ENCODE data around the gene ELFN2. TPM values are rescaled to one million over a fixed set of nuclear protein-coding genes. Genes with fewer than 3 reads are reported as not detected.

ELFN2 gene
- total and polyA plus RNA-seq, 2 of the 13 experiments (the other 11 are each of a cell fraction or from before 2014, with no cell fraction given): 0.01 TPM; not detected in 1

DNA sequence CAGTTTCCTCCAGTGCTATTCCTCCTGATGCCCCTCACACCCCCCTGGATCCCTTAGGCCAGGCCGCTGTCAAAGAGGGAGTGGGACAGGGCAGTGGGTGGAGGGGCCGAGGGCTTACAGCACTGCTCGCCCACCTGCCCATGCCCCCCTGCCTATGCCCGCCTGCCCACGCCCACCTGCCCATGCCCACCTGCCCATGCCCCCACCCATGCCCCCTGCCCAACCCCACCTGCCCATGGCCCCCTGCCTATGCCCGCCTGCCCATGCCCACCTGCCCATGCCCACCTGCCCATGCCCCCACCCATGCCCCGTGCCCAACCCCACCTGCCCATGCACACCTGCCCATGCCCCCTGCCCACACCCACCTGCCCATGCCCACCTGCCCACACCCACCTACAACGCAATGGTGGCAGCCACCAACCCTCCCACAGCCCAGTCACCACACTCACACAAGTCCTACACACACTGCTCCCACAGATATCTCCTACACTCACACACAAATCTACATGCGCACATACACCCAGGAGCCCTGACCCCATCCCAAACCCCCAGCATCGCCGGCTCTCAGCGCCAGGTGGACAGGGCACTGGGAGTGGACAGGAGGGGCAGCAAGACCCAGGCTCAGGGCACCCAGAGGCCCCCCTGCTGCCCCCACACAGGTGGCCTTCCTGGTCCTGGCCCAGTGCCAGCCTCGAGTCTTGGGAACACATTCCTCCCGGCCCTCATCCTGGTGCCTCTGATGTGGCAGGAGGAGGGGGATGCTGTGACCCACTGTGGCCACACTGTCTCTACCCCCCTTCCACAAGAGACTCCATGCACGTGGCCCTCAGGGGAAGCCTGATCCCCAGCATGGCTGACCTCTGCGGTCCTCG is 83.2 kb downstream of the ELFN2 start:
- FAIRE-seq (no peak), ATAC-seq (no peak), DNase-seq (ENCODE audit: low spot score) (no peak)
- no TSS peak for BruUV-seq (replicated peaks)
- ChIA-PET POLR2A (no interaction called here), CTCF (ENCODE audit: low intra/inter-chr PET ratio, low total read pairs) (no interaction called here)
- in situ Hi-C loops (cut with HindIII; ENCODE audit: extremely low pct_ligation_motif_present, low pct_unique_long_range_greater_than_20kb): loop anchor here (5.0 kb wide), 1 partner anchor 33 kb away; no protein-coding TSS in a partner anchor
- H3K9ac ChIP-seq (ENCODE audit: insufficient read depth, low read depth, low read length): no peak overlapping the region
- H4K20me1 ChIP-seq (ENCODE audit: insufficient read depth, low read length): no peaks in the 10 kb centered on the region
- no peak overlapping the region for H3K4me2 ChIP-seq (ENCODE audit: low read depth, low read length)
- no peaks in the 10 kb centered on the region for H3K36me3 ChIP-seq (replicated peaks in 1 of 2; ENCODE audit: control insufficient read depth in 1 of 2, insufficient read depth in 2 of 2, low read length in 2 of 2)
- no peak overlapping the region for H3K4me3 ChIP-seq (replicated peaks in 1 of 3; ENCODE audit: insufficient read depth in 1 of 3, low read depth in 2 of 3, low read length in 3 of 3)
- no peaks in the 10 kb centered on the region for H3K79me2 ChIP-seq (ENCODE audit: insufficient read depth, low read length)
- no peak for TF ChIP-seq ZNF879 (CRISPR knock-in tag; IDR thresholded peaks at IDR 0.05)
- TF ChIP-seq XRCC5 (optimal IDR thresholded peaks at IDR 0.05; ENCODE audit: low read length): no peak
- intact Hi-C loops (cut with micrococcal nuclease; ENCODE audit: unreplicated experiment): no loop called here
- H3K9me3 ChIP-seq (ENCODE audit: low read length): no peaks in the 10 kb centered on the region
- H3K27me3 ChIP-seq (ENCODE audit: control insufficient read depth in 1 of 2, insufficient read depth in 2 of 2, low read length in 2 of 2): peaks cover 0 to 28% of the 10 kb centered on the region in 2 experiments; a peak in 3 of 5 replicates
- H3K4me1 ChIP-seq (ENCODE audit: insufficient read depth, low read length): no peaks in the 10 kb centered on the region
- H3K27ac ChIP-seq (ENCODE audit: extremely low read length, insufficient read depth, low read length): no peak overlapping the region
- H2AFZ ChIP-seq (ENCODE audit: low read length): no peak overlapping the region
- 30% methylated on average over 12 of the region's 17 CpGs for WGBS (ENCODE audit: low lambda C conversion rate)

DNA sequence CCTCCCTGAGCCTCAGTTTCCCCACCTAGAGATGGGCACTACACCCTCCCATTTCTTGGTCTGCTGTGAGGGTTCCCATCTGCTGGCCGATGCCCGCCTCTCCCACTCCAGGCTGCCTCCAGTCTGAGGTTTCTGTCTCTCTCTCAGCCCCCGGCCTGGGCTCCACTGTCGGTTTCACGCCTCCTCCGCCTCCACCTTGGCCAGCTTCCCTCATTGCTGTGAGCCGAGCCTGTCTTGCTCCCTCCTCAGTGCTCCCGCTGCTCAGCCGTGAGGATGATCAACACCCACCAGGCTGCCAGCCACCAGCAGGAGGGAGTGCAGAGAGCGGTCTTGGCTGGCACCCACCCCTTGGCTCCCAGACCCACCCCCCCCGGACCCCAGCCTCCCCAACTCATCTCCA is 83.9 kb downstream of the ELFN2 start:
- Histone ChIP-seq H3K4me3 (replicated peaks in 1 of 3; ENCODE audit: insufficient read depth in 1 of 3, low read depth in 2 of 3, low read length in 3 of 3) (no peak overlapping the region), H3K4me2 (ENCODE audit: low read depth, low read length) (no peak overlapping the region), H4K20me1 (ENCODE audit: insufficient read depth, low read length) (no peaks in the 10 kb centered on the region), H3K27ac (ENCODE audit: extremely low read length, insufficient read depth, low read length) (no peak overlapping the region), H3K27me3 (ENCODE audit: control insufficient read depth in 1 of 2, insufficient read depth in 2 of 2, low read length in 2 of 2) (peaks cover 0 to 29% of the 10 kb centered on the region in 2 experiments; a peak in 3 of 5 replicates), H2AFZ (ENCODE audit: low read length) (no peak overlapping the region), H3K36me3 (replicated peaks in 1 of 2; ENCODE audit: control insufficient read depth in 1 of 2, insufficient read depth in 2 of 2, low read length in 2 of 2) (no peaks in the 10 kb centered on the region), H3K79me2 (ENCODE audit: insufficient read depth, low read length) (no peaks in the 10 kb centered on the region), H3K9me3 (ENCODE audit: low read length) (no peaks in the 10 kb centered on the region), H3K9ac (ENCODE audit: insufficient read depth, low read depth, low read length) (no peak overlapping the region), H3K4me1 (ENCODE audit: insufficient read depth, low read length) (no peaks in the 10 kb centered on the region)
- ChIA-PET POLR2A (no interaction called here), CTCF (ENCODE audit: low intra/inter-chr PET ratio, low total read pairs) (no interaction called here)
- DNase-seq (ENCODE audit: low spot score): no peak
- BruUV-seq (replicated peaks): no TSS peak
- in situ Hi-C loops (cut with HindIII; ENCODE audit: extremely low pct_ligation_motif_present, low pct_unique_long_range_greater_than_20kb): loop anchor here (5.0 kb wide), 1 partner anchor 34 kb away; no protein-coding TSS in a partner anchor
- intact Hi-C loops (cut with micrococcal nuclease; ENCODE audit: unreplicated experiment): no loop called here
- 54% methylated on average over 11 of the region's 11 CpGs for WGBS (ENCODE audit: low lambda C conversion rate)
- no peak for ATAC-seq
- no peak for FAIRE-seq
- TF ChIP-seq ZNF446 (CRISPR knock-in tag; IDR thresholded peaks at IDR 0.05) (no peak), SIX4 (CRISPR knock-in tag; IDR thresholded peaks at IDR 0.05) (no peak), ARHGAP35 (CRISPR knock-in tag; IDR thresholded peaks at IDR 0.05; ENCODE audit: borderline replicate concordance) (no peak), SP1 (IDR thresholded peaks at IDR 0.05) (no peak), SP1 (CRISPR knock-in tag; IDR thresholded peaks at IDR 0.05) (no peak), ZNF607 (CRISPR knock-in tag; IDR thresholded peaks at IDR 0.05; ENCODE audit: borderline replicate concordance) (no peak), ZNF850 (CRISPR knock-in tag; conservative IDR thresholded peaks at IDR 0.05) (no peak), ZBTB8A (CRISPR knock-in tag; IDR thresholded peaks at IDR 0.05; ENCODE audit: borderline replicate concordance, low read depth) (no peak), ZNF530 (CRISPR knock-in tag; IDR thresholded peaks at IDR 0.05; ENCODE audit: low read depth) (no peak), GABPB1 (CRISPR knock-in tag; IDR thresholded peaks at IDR 0.05) (no peak), ZNF256 (CRISPR knock-in tag; conservative IDR thresholded peaks at IDR 0.05) (no peak), ZNF746 (CRISPR knock-in tag; IDR thresholded peaks at IDR 0.05) (no peak), TAF1 (CRISPR knock-in tag; IDR thresholded peaks at IDR 0.05) (no peak)
- TF ChIP-seq, protein P1, sequence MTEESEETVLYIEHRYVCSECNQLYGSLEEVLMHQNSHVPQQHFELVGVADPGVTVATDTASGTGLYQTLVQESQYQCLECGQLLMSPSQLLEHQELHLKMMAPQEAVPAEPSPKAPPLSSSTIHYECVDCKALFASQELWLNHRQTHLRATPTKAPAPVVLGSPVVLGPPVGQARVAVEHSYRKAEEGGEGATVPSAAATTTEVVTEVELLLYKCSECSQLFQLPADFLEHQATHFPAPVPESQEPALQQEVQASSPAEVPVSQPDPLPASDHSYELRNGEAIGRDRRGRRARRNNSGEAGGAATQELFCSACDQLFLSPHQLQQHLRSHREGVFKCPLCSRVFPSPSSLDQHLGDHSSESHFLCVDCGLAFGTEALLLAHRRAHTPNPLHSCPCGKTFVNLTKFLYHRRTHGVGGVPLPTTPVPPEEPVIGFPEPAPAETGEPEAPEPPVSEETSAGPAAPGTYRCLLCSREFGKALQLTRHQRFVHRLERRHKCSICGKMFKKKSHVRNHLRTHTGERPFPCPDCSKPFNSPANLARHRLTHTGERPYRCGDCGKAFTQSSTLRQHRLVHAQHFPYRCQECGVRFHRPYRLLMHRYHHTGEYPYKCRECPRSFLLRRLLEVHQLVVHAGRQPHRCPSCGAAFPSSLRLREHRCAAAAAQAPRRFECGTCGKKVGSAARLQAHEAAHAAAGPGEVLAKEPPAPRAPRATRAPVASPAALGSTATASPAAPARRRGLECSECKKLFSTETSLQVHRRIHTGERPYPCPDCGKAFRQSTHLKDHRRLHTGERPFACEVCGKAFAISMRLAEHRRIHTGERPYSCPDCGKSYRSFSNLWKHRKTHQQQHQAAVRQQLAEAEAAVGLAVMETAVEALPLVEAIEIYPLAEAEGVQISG (CRISPR knock-in tag; IDR thresholded peaks at IDR 0.05): no peak
- TF ChIP-seq, protein P2, sequence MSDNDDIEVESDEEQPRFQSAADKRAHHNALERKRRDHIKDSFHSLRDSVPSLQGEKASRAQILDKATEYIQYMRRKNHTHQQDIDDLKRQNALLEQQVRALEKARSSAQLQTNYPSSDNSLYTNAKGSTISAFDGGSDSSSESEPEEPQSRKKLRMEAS (IDR thresholded peaks at IDR 0.05): no peak

Data from HepG2 (cell line).